HepG2 (cell line): Measurements from ENCODE around the gene CD207. TPM values are rescaled to one million over a fixed set of nuclear protein-coding genes. Genes with fewer than 3 reads are reported as not detected.

Source experiments
- ATF5 ChIP-seq: sonication (generic); formaldehyde crosslinking; IDR thresholded peaks from 2 replicates; pipeline ENCODE4 v1.4.0; 2020; ENCODE audit warnings: mild to moderate bottlenecking, low read depth, missing genetic modification reagents
- ELF3 ChIP-seq: IDR thresholded peaks from 2 replicates; pipeline ENCODE4 v1.6.1; 2016; ENCODE audit warnings: missing genetic modification reagents, missing compliant biosample characterization
- FOXC1 ChIP-seq: sonication (generic); formaldehyde crosslinking; IDR thresholded peaks from 2 replicates; pipeline ENCODE4 v1.8.0; 2022; ENCODE audit warnings: mild to moderate bottlenecking, missing genetic modification reagents, borderline replicate concordance
- FOXM1 ChIP-seq: sonication (generic); formaldehyde crosslinking; IDR thresholded peaks from 2 replicates; pipeline ENCODE4 v1.5.0; 2020; ENCODE audit warnings: missing genetic modification reagents
- GATAD2A ChIP-seq: IDR thresholded peaks from 2 replicates; pipeline ENCODE4 v1.6.1; 2016
- GMEB2 ChIP-seq: IDR thresholded peaks from 2 replicates; pipeline ENCODE4 v1.6.1; 2016; ENCODE audit warnings: missing biosample characterization, missing genetic modification reagents, low read depth
- HDAC6 ChIP-seq: fragments of 200-600 bp; sonication (generic); IDR thresholded peaks from 2 replicates; pipeline ENCODE4 v1.7.0; 2017; ENCODE audit warnings: mild to moderate bottlenecking, antibody characterized with exemption, low read length, low read depth
- ISX ChIP-seq: sonication (generic); formaldehyde crosslinking; conservative IDR thresholded peaks from 2 replicates; pipeline ENCODE4 v1.5.0; 2020; ENCODE audit warnings: missing genetic modification reagents
- NCOR1 ChIP-seq: fragments of 200-600 bp; sonication (generic); IDR thresholded peaks from 2 replicates; pipeline ENCODE4 v1.7.0; 2017; ENCODE audit warnings: antibody characterized with exemption, low read length, borderline replicate concordance
- PRDM15 ChIP-seq: sonication (generic); formaldehyde crosslinking; IDR thresholded peaks from 2 replicates; pipeline ENCODE4 v1.4.0; 2020; ENCODE audit warnings: missing genetic modification reagents
- TBL1XR1 ChIP-seq: fragments of 150-350 bp; IDR thresholded peaks from 2 replicates; pipeline ENCODE4 v1.6.1; 2014; ENCODE audit warnings: borderline replicate concordance, low read length; ENCODE audit not compliant: partially characterized antibody
- TEAD3 ChIP-seq: optimal IDR thresholded peaks from 2 replicates; pipeline ENCODE3; 2016; ENCODE audit warnings: borderline replicate concordance
- TFDP2 ChIP-seq: sonication (generic); formaldehyde crosslinking; IDR thresholded peaks from 2 replicates; pipeline ENCODE4 v1.4.0; 2020; ENCODE audit warnings: missing genetic modification reagents
- ZEB1 ChIP-seq: IDR thresholded peaks from 2 replicates; pipeline ENCODE4 v1.6.1; 2012; ENCODE audit warnings: mild to moderate bottlenecking, low read depth, inconsistent platforms; ENCODE audit not compliant: insufficient replicate concordance
- ZNF18 ChIP-seq: sonication (generic); formaldehyde crosslinking; IDR thresholded peaks from 2 replicates; pipeline ENCODE4 v1.8.0; 2022; ENCODE audit warnings: mild to moderate bottlenecking, missing genetic modification reagents; ENCODE audit not compliant: insufficient replicate concordance
- ZNF207 ChIP-seq: fragments of 450-650 bp; IDR thresholded peaks from 2 replicates; pipeline ENCODE4 v1.6.1; 2016; ENCODE audit warnings: antibody characterized with exemption, borderline replicate concordance
- ZNF570 ChIP-seq: sonication (generic); formaldehyde crosslinking; IDR thresholded peaks from 2 replicates; pipeline ENCODE4 v1.4.0; 2020; ENCODE audit warnings: mild to moderate bottlenecking, missing genetic modification reagents, borderline replicate concordance
- ZNF616 ChIP-seq: sonication (generic); formaldehyde crosslinking; IDR thresholded peaks from 2 replicates; pipeline ENCODE4 v1.5.0; 2020; ENCODE audit warnings: low read depth, mild to moderate bottlenecking, missing genetic modification reagents
- ZNF740 ChIP-seq: sonication (generic); formaldehyde crosslinking; IDR thresholded peaks from 2 replicates; pipeline ENCODE4 v1.4.0; 2020; ENCODE audit warnings: missing genetic modification reagents
- ZNF841 ChIP-seq: sonication (generic); formaldehyde crosslinking; IDR thresholded peaks from 2 replicates; pipeline ENCODE4 v1.8.1; 2023; ENCODE audit warnings: missing genetic modification reagents, borderline replicate concordance
- ZNF850 ChIP-seq: sonication (generic); formaldehyde crosslinking; conservative IDR thresholded peaks from 2 replicates; pipeline ENCODE4 v1.9.0; 2021; ENCODE audit warnings: mild to moderate bottlenecking, missing genetic modification reagents
- polyA plus RNA-seq, 8 experiments: library from polyadenylated mRNA; depleted of rRNA in 3 of 8; stranded (reverse) in 7 of 8; unstranded in 1 of 8; fragments of >200 nt; fragmentation: Illumina TruSeq in 4 of 8; extraction: Trizol in 4 of 8; gene quantifications; 2 replicates each; pipeline versions ENCODE4 v1.2.1 to v1.2.3, GENCODE V29; 2011 to 2016; ENCODE audit warnings: low read depth in 4 of 8, missing spikeins in 1 of 8, mixed read lengths in 1 of 8; ENCODE audit not compliant: insufficient read depth in 1 of 8
- total RNA-seq, 5 experiments: library from RNA; depleted of rRNA; stranded (reverse); fragments of >200 nt; fragmentation: Illumina TruSeq; extraction: Trizol; gene quantifications; 2 replicates each; pipeline ENCODE4 v1.2.3, GENCODE V29; 2016; ENCODE audit warnings: low read depth in 1 of 5

Gene CD207
- total and polyA plus RNA-seq, 2 of the 13 experiments (the other 11 are each of a cell fraction or from before 2014, with no cell fraction given): 0.09 to 0.15 TPM

- TF ChIP-seq TFDP2 (CRISPR knock-in tag) (no peak), NCOR1 (peak; percentile 70; the same call in 1 of the 2 replicates), PRDM15 (peak; percentile 67; the same call in 1 of the 2 replicates), FOXC1 (CRISPR knock-in tag) (no peak), ISX (CRISPR knock-in tag) (0 out of 2 replicates have a peak, but pooled peaks have one; percentile 39), ZNF740 (no peak), ZNF616 (no peak), TEAD3 (CRISPR knock-in tag) (peak; percentile 84), ZEB1 (peak; percentile 85), ZNF850 (CRISPR knock-in tag) (no peak), ELF3 (peak; percentile 89), GATAD2A (CRISPR knock-in tag) (peak; percentile 98), ATF5 (no peak), HDAC6 (no peak), ZNF570 (CRISPR knock-in tag) (no peak), FOXM1 (CRISPR knock-in tag) (no peak), ZNF207 (no peak), ZNF841 (CRISPR knock-in tag) (no peak), GMEB2 (CRISPR knock-in tag) (no peak), ZNF18 (CRISPR knock-in tag) (no peak), TBL1XR1 (no peak)
Measured at GRCh38 chr2:70807102-70807827, 28.4 kb downstream of the CD207 start (continued).
